GM18505 (cell line): ENCODE measurements around the gene GPR146.
"Not testable (repeated sequence)": the region's sequence is repeated elsewhere in the genome, so short reads cannot be mapped to it uniquely, and the experiment has no call there.

ENCODE experiments used
- ATAC-seq: cut with Tn5 transposase; IDR thresholded peaks from one replicate; pipeline ENCODE4 v1.9.1; 2021; ENCODE audit not compliant: unreplicated experiment
- POLR2A ChIP-seq: IDR thresholded peaks from 4 replicates; pipeline ENCODE4 v1.6.1; 2011; ENCODE audit warnings: borderline replicate concordance; ENCODE audit not compliant: insufficient read depth, insufficient read length; ENCODE audit errors: extremely low read depth

The GPR146 gene

DNA sequence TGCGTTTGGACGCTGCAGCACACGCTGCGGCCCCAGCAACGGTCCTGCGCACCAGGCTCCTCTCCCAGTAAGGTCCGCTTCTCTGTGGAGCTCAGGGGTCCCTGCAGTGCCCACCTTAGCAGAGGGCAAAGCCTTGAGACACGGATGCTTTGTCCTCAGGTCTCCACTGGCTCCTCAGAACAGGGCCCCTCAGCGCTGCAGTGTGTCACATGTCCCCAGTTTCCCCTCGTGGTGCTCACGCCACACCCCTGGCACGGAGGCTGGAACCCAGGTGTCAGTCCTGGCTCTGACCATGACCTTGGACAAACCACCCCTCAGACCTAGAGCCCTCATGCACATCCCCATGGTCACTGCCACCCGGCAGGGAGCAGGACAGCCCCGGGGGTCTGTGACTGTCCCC lies 23.7 kb downstream of the GPR146 start:
- TF ChIP-seq POLR2A, result no peak

GRCh38 chr7:1068619-1069018 lies 24.3 kb downstream of the GPR146 start:
- no peak for ATAC-seq
- no peak for TF ChIP-seq POLR2A

More for the DNA sequence above, 23.7 kb downstream of the GPR146 start:
- no peak for ATAC-seq

DNA sequence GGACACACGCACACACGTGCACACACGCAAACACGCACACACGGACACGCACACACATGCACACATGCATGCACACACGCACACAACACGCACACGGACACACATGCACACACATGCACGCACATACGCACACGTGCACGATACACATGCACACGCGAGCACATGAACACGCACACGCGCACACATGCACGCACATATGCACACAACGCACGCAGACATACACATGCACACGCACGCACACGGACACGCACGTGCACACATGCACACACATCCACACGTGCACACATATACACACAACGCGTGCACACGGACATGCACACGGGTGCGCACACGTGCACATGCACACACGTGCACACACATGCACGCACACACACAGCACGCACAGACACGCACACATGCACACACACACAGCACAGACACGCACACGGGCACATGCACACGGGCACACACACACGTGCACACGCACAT lies 26.2 kb downstream of the GPR146 start:
- TF ChIP-seq POLR2A, result no peak
- no peak for ATAC-seq

DNA sequence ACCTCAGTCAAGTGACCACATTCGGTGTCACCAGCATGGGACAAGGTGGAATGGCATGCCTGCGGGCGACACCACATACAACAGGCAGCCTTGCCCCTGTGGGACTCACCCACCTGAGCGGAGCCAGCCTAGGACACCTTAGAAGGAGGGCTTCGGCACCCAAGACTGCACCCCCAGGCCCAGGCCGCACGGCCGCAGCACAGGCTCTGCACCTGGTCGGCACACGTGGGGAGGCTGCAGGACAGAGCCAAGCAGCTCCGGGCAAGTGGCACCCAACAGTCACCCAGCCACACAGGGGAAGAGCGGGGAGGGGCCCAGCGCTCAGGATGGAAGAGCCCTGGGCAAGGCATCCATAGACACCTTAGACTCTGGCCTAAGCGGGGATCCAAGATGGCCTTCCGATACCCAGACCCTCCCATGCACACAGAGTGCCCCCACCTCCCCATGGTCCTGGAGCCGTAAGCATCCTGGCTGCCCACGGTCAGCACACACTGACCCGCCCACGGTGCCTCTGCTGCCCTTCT lies 27.4 kb downstream of the GPR146 start:
- no peak for TF ChIP-seq POLR2A
- no peak for ATAC-seq

- TF ChIP-seq POLR2A, result no peak
- no peak for ATAC-seq
These were observed 29.0 kb downstream of the GPR146 start for GRCh38 chr7:1073142-1073977.

DNA sequence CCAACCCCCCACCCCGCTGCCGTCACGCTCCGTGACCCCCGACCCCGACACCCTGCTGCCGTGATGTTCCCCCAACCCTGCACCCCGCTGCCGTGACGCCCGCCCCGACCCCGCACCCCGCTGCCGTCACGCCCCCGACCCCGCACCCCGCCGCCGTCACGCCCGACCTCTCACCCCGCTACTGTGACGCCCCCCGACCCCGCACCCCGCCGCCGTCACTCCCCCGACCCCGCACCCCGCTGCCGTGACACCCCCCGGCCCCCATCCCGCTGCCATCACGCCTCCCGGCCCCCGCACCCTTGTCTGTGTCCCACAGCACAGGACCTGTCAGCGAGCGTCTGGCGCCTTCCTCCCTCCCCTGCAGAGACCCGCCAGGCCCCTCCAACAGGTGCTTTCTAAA lies 29.7 kb downstream of the GPR146 start:
- not testable (repeated sequence) for ATAC-seq

GRCh38 chr7:1074593-1075431 lies 30.5 kb downstream of the GPR146 start:
- no peak for ATAC-seq
- no peak for TF ChIP-seq POLR2A

DNA sequence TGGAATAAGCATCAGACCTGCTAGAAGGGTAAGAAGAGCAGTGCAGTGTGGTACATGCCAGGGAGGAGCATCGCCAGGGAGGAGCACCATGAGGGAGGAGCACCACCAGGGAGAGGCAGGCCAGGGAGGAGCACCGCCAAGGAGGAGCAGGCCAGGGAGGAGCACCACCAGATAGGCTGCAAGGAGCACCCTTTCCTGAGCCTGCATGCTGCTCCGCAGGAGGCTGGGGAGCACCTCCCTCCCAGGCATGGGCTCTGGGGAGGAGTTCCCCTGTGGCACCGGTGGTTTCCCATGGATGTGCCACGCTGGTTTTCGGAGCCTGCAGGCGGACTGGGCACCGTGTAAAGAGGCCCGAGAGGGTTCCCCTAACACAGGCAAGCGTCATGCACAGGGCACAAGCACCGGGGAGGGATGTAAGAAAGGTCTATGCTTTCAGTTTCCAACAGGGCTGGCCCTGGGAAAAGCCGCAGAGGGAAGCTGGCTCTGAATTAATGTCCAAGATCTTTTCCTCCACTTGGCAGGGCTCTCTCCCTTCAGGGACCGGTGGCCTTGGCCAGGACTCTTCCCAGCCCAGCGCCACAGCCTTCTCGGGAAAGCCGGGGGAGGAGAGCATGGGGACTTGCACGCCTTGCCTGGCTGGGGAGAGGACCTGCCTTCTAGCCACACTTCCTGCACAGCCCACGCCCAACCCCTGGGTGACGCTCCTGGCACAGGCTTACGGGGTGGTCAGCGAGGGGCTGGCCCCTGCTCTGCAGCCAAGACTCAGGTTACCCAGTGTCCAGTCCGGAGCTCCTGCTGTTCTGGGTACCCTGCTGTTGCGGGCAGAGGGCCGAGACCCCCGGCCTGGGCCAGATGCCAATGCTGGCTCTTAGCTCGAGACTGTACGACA lies 32.1 kb downstream of the GPR146 start:
- ATAC-seq, result no peak
- no peak for TF ChIP-seq POLR2A

GRCh38 chr7:1078519-1078918 lies 34.2 kb downstream of the GPR146 start:
- no peak for ATAC-seq
- no peak for TF ChIP-seq POLR2A

GRCh38 chr7:1078985-1079384 lies 34.6 kb downstream of the GPR146 start:
- no peak for ATAC-seq
- no peak for TF ChIP-seq POLR2A

GRCh38 chr7:1079546-1079945 lies 35.2 kb downstream of the GPR146 start:
- no peak for ATAC-seq
- no peak for TF ChIP-seq POLR2A

DNA sequence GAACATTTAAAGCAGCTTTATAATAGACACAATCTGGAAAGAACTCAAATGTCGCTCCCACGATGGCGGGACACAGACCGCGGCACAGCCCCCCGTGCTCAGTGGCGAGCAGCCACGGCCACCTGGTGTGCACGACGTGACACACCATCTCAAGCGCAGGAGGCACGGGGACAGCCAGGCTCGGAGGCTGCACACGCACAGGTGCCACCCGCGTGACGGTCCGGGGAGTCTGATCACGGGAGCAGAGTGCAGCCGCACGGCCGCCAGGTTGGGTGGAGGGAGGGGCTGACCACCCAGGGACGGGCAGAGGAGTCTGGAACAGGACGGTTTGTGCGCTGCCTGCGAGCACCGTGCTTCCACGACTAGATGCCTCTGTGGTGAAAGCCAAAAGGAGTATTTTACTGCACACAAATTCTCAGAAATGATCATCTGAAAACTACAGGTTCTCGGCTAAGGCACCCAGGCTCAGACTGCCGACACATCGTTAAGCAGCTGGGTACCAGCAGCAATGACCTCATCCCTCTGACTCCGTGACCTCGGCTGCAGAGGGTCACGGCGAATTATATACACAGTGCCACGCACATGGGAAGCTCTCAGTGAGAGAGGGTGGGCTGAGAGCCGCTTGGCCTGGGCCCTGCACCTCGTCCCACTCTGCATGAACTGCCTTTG lies 36.0 kb downstream of the GPR146 start:
- no peak for TF ChIP-seq POLR2A
- ATAC-seq, result no peak
